BE2C (cell line): ENCODE measurements around the gene NELL1.

Source experiments
- DNase-seq: peaks from one replicate; pipeline ENCODE4 v3.0.0-alpha.2; 2020
- H3K27me3 ChIP-seq: fragments of 250-450 bp; sonication (Bioruptor Pico); 2 replicates; pipeline ENCODE4 v1.5.1; 2020; ENCODE audit warnings: mild to moderate bottlenecking
- H3K36me3 ChIP-seq: fragments of 250-450 bp; sonication (Bioruptor Pico); 2 replicates; pipeline ENCODE4 v1.5.1; 2020; ENCODE audit warnings: mild to moderate bottlenecking
- H3K4me1 ChIP-seq: fragments of 250-450 bp; sonication (Bioruptor Pico); 2 replicates; pipeline ENCODE4 v1.5.1; 2020
- H3K4me3 ChIP-seq: 2 replicates; pipeline ENCODE4 v1.5.1; 2011; ENCODE audit warnings: low read depth, low read length
- H3K9me3 ChIP-seq: fragments of 250-450 bp; sonication (Bioruptor Pico); 2 replicates; pipeline ENCODE4 v1.5.1; 2020
- TF ChIP-seq, protein P1 (sequence below): IDR thresholded peaks from 2 replicates; pipeline ENCODE4 v1.5.1; 2012; ENCODE audit warnings: mild to moderate bottlenecking, low read depth, low read length

The NELL1 gene

DNA sequence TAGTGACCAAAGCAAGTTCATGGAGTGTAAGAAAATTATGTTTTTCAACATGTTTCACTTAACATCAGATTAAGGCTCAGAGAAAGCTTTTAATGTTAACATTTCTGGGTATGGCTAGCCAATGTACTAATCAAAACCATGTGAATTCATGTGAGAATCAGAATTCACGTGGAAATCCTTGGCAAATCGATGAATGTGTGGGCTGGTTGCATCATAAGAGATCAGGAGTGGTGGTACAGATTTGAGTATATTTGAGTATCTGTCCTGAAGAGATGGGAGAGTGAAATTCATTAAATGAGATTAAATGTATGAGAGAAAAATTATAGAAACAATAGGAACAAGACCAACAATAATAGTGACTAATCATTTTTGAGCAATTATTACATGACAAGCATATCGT lies 884.9 kb downstream of the NELL1 start:
- H3K36me3 ChIP-seq, result no peaks in the 10 kb centered on the region
- no peak for DNase-seq
- TF ChIP-seq, protein P1, sequence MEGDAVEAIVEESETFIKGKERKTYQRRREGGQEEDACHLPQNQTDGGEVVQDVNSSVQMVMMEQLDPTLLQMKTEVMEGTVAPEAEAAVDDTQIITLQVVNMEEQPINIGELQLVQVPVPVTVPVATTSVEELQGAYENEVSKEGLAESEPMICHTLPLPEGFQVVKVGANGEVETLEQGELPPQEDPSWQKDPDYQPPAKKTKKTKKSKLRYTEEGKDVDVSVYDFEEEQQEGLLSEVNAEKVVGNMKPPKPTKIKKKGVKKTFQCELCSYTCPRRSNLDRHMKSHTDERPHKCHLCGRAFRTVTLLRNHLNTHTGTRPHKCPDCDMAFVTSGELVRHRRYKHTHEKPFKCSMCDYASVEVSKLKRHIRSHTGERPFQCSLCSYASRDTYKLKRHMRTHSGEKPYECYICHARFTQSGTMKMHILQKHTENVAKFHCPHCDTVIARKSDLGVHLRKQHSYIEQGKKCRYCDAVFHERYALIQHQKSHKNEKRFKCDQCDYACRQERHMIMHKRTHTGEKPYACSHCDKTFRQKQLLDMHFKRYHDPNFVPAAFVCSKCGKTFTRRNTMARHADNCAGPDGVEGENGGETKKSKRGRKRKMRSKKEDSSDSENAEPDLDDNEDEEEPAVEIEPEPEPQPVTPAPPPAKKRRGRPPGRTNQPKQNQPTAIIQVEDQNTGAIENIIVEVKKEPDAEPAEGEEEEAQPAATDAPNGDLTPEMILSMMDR, result no peak
- H3K9me3 ChIP-seq, result no peaks in the 10 kb centered on the region
- H3K27me3 ChIP-seq, result no peaks in the 10 kb centered on the region
- no peak overlapping the region for H3K4me3 ChIP-seq
- no peaks in the 10 kb centered on the region for H3K4me1 ChIP-seq

- Histone ChIP-seq H3K4me1 (no peaks in the 10 kb centered on the region), H3K27me3 (no peaks in the 10 kb centered on the region), H3K4me3 (no peak overlapping the region), H3K36me3 (no peaks in the 10 kb centered on the region), H3K9me3 (no peaks in the 10 kb centered on the region)
- DNase-seq, result peak; percentile 4
- TF ChIP-seq, protein P1, result no peak
These were observed 887.5 kb downstream of the NELL1 start for GRCh38 chr11:21556926-21557325.

DNA sequence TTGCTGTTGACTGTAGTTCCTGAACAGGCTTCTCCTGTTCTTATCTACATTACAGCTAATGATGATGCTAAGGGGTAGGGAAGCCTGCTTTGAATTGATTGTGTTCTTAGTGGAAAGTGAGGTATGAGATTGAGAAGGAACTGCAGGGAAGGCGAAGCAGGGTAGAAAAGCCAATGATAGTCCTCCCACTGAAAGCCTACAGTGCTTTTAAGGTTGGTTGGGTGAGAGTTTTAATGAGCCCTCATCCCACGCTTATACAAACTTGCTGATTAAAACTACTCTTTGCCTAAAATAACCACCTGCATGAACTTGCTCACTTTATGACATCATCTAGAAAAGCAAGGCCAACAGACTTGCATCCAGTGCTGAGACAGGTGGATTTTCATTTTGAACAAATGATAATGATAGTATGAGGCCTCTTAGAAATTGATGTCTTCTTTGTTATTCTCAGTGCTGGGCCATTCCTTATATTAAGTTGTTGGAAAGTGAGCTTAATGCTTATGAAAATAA lies 891.1 kb downstream of the NELL1 start:
- H3K36me3 ChIP-seq, result no peaks in the 10 kb centered on the region

GRCh38 chr11:21561581-21561980 lies 892.2 kb downstream of the NELL1 start:
- TF ChIP-seq, protein P1, result no peak
- DNase-seq, result no peak

More for the DNA sequence above, 891.1 kb downstream of the NELL1 start:
- Histone ChIP-seq H3K27me3 (no peaks in the 10 kb centered on the region), H3K4me1 (no peaks in the 10 kb centered on the region), H3K4me3 (no peak overlapping the region), H3K9me3 (no peaks in the 10 kb centered on the region)
- TF ChIP-seq, protein P1, result no peak
- no peak for DNase-seq

GRCh38 chr11:21564095-21564494 lies 894.7 kb downstream of the NELL1 start:
- Histone ChIP-seq H3K27me3 (no peaks in the 10 kb centered on the region), H3K9me3 (no peaks in the 10 kb centered on the region), H3K4me1 (peaks cover 7% of the 10 kb centered on the region; the same call in 1 of the 2 replicates), H3K36me3 (no peaks in the 10 kb centered on the region), H3K4me3 (no peak overlapping the region)
- no peak for DNase-seq
- TF ChIP-seq, protein P1, result no peak

More at GRCh38 chr11:21561581-21561980, 892.2 kb downstream of the NELL1 start:
- no peaks in the 10 kb centered on the region for H3K27me3 ChIP-seq
- H3K4me1 ChIP-seq, result no peaks in the 10 kb centered on the region
- no peak overlapping the region for H3K4me3 ChIP-seq
- no peaks in the 10 kb centered on the region for H3K9me3 ChIP-seq
- no peaks in the 10 kb centered on the region for H3K36me3 ChIP-seq

DNA sequence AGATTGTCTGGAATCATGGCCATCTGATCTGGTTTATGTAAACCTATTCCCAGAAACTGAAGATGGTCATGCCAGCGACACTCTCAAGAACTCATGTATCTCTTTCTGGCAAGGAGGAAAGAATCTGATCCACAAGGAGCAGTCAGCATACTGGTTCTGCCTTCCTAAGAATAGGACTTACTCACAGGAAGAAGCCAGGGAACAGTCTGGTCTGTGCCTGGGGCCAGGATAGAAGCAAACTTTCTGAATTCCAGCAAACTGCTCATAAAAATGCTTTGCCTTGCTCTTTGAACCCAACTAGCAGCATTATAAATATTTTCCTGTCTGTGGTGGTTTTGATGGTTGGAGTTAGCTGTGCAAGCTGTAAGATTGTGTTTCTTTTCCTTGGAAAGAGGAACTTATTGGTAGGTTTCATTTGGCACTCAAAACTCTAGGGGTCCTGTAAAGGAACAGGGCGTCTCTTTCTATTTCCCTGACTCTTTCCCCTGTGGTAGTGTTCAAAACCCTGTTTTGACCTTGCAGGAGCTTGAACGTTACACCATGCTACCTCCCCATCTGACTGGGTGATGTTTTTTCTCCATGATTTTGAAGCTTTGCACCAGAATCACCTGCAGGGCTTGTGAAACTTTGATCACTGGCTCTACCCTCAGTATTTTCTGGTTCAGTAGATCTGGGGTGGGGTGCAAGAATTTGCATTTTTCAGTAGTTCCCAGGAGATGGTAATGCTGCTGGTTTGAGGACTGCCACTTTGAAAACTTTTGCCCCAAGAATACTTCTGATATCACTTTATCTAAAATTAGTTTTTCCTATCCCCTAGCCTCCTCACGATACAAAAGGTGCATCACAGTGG lies 895.7 kb downstream of the NELL1 start:
- no peaks in the 10 kb centered on the region for H3K27me3 ChIP-seq
- DNase-seq, result no peak
- peaks cover 7% of the 10 kb centered on the region; the same call in 1 of the 2 replicates for H3K4me1 ChIP-seq
- no peaks in the 10 kb centered on the region for H3K9me3 ChIP-seq
- H3K36me3 ChIP-seq, result no peaks in the 10 kb centered on the region
- H3K4me3 ChIP-seq, result no peak overlapping the region
- TF ChIP-seq, protein P1, result no peak
